Body of pancreas (tissue), 4 donors: ENCODE measurements around the gene ATXN7L2.

Experiments
- POLR2A ChIP-seq, 3 donors: fragments of 450-650 bp; IDR thresholded peaks; one replicate each; pipeline ENCODE4 v1.6.1; 2016; ENCODE audit warnings: antibody characterized with exemption in 3 of 3, mild to moderate bottlenecking in 2 of 3
- TF ChIP-seq, protein P1 (sequence below), 7 experiments: fragments of 450-650 bp in 4 of 7; fragments of 200-600 bp in 3 of 7; sonication (generic) in 3 of 7; IDR thresholded peaks; one replicate each; pipeline ENCODE4 v1.5.1; 2016 to 2019; ENCODE audit warnings: antibody characterized with exemption in 7 of 7

DNA sequence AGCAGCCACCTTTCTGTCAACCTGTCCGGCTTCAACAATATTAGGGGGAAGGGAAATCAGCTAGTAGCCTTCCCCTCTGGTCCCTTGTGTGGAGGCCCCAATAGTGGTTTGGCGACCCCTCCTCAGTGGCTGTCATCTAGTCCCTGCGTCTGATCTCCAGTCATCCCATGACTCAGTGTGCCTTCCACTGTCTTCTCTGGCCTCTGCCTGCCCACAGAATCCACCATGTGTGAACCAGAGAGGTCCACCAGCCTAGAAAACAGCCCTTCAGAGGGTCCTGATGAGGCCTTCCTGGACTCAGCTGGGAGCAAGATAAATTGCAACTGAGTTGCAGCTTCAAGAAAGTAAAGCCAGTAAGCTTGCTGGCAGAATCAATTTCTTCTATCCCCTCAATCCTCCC, 3.8 kb upstream of the ATXN7L2 start:
- TF ChIP-seq, protein P1, sequence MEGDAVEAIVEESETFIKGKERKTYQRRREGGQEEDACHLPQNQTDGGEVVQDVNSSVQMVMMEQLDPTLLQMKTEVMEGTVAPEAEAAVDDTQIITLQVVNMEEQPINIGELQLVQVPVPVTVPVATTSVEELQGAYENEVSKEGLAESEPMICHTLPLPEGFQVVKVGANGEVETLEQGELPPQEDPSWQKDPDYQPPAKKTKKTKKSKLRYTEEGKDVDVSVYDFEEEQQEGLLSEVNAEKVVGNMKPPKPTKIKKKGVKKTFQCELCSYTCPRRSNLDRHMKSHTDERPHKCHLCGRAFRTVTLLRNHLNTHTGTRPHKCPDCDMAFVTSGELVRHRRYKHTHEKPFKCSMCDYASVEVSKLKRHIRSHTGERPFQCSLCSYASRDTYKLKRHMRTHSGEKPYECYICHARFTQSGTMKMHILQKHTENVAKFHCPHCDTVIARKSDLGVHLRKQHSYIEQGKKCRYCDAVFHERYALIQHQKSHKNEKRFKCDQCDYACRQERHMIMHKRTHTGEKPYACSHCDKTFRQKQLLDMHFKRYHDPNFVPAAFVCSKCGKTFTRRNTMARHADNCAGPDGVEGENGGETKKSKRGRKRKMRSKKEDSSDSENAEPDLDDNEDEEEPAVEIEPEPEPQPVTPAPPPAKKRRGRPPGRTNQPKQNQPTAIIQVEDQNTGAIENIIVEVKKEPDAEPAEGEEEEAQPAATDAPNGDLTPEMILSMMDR (IDR thresholded peaks at IDR 0.05), result no peak
- TF ChIP-seq POLR2A (IDR thresholded peaks at IDR 0.05), result no peak
